HepG2 (cell line): Measurements from ENCODE around the gene KRTAP1-1. TPM values are rescaled to one million over a fixed set of nuclear protein-coding genes. Genes with fewer than 3 reads are reported as not detected.

Source experiments
- EHMT2 ChIP-seq: fragments of 200-600 bp; sonication (generic); IDR thresholded peaks from 2 replicates; pipeline ENCODE4 v1.7.0; 2017; ENCODE audit warnings: antibody characterized with exemption, low read depth, low read length, borderline replicate concordance
- JUND ChIP-seq: sonication (generic); formaldehyde crosslinking; IDR thresholded peaks from 2 replicates; pipeline ENCODE4 v1.8.0; 2022; ENCODE audit warnings: mild to moderate bottlenecking, missing genetic modification reagents
- MAZ ChIP-seq, 2 experiments: sonication (generic) in 1 of 2; formaldehyde crosslinking in 1 of 2; IDR thresholded peaks; 2 replicates each; pipeline versions ENCODE4 v1.5.0 to v1.6.1; 2012 to 2020; ENCODE audit warnings: low read depth in 2 of 2, mild to moderate bottlenecking in 2 of 2, borderline replicate concordance in 1 of 2, improper control_type of control experiment in 1 of 2, low read length in 1 of 2, missing genetic modification reagents in 1 of 2, moderate library complexity in 1 of 2
- RARA ChIP-seq: IDR thresholded peaks from 2 replicates; pipeline ENCODE4 v1.6.1; 2016; ENCODE audit warnings: missing genetic modification reagents, missing compliant biosample characterization
- RELA ChIP-seq: sonication (generic); formaldehyde crosslinking; IDR thresholded peaks from 2 replicates; pipeline ENCODE4 v1.4.0; 2020; ENCODE audit warnings: missing genetic modification reagents
- SNRNP70 ChIP-seq: fragments of 200-400 bp; formaldehyde crosslinking; IDR thresholded peaks from 2 replicates; pipeline ENCODE4 v1.6.1; 2017; ENCODE audit warnings: mild to moderate bottlenecking, low read depth, low read length, moderate library complexity
- SP140L ChIP-seq: sonication (generic); formaldehyde crosslinking; IDR thresholded peaks from 2 replicates; pipeline ENCODE4 v1.4.0; 2020; ENCODE audit warnings: missing genetic modification reagents, borderline replicate concordance
- TAF15 ChIP-seq: fragments of 200-400 bp; formaldehyde crosslinking; IDR thresholded peaks from one replicate; pipeline ENCODE4 v1.6.1; 2018; ENCODE audit warnings: mild to moderate bottlenecking, low read depth, low read length; ENCODE audit not compliant: poor library complexity, severe bottlenecking
- YEATS2 ChIP-seq: sonication (generic); formaldehyde crosslinking; IDR thresholded peaks from 2 replicates; pipeline ENCODE4 v1.4.0; 2020; ENCODE audit warnings: missing genetic modification reagents, borderline replicate concordance
- ZMAT5 ChIP-seq: sonication (generic); formaldehyde crosslinking; IDR thresholded peaks from 2 replicates; pipeline ENCODE4 v1.5.0; 2020; ENCODE audit warnings: mild to moderate bottlenecking, low read depth, missing genetic modification reagents, borderline replicate concordance
- ZNF30 ChIP-seq: sonication (generic); formaldehyde crosslinking; IDR thresholded peaks from 2 replicates; pipeline ENCODE4 v1.5.0; 2020; ENCODE audit warnings: mild to moderate bottlenecking, missing genetic modification reagents
- ZNF430 ChIP-seq: sonication (generic); formaldehyde crosslinking; IDR thresholded peaks from 2 replicates; pipeline ENCODE4 v1.9.0; 2021; ENCODE audit warnings: mild to moderate bottlenecking, missing genetic modification reagents
- ZNF557 ChIP-seq: sonication (generic); formaldehyde crosslinking; IDR thresholded peaks from 2 replicates; pipeline ENCODE4 v1.4.0; 2020; ENCODE audit warnings: missing genetic modification reagents
- ZZZ3 ChIP-seq: sonication (generic); formaldehyde crosslinking; IDR thresholded peaks from 2 replicates; pipeline ENCODE4 v1.4.0; 2020; ENCODE audit warnings: missing genetic modification reagents, mild to moderate bottlenecking, borderline replicate concordance
- polyA plus RNA-seq, 8 experiments: library from polyadenylated mRNA; depleted of rRNA in 3 of 8; stranded (reverse) in 7 of 8; unstranded in 1 of 8; fragments of >200 nt; fragmentation: Illumina TruSeq in 4 of 8; extraction: Trizol in 4 of 8; gene quantifications; 2 replicates each; pipeline versions ENCODE4 v1.2.1 to v1.2.3, GENCODE V29; 2011 to 2016; ENCODE audit warnings: low read depth in 4 of 8, missing spikeins in 1 of 8, mixed read lengths in 1 of 8; ENCODE audit not compliant: insufficient read depth in 1 of 8
- total RNA-seq, 5 experiments: library from RNA; depleted of rRNA; stranded (reverse); fragments of >200 nt; fragmentation: Illumina TruSeq; extraction: Trizol; gene quantifications; 2 replicates each; pipeline ENCODE4 v1.2.3, GENCODE V29; 2016; ENCODE audit warnings: low read depth in 1 of 5
- TF ChIP-seq, protein P1 (sequence below): sonication (generic); formaldehyde crosslinking; IDR thresholded peaks from 2 replicates; pipeline ENCODE4 v1.4.0; 2020; ENCODE audit warnings: mild to moderate bottlenecking, missing genetic modification reagents
- TF ChIP-seq, protein P2 (sequence below): sonication (generic); formaldehyde crosslinking; IDR thresholded peaks from 2 replicates; pipeline ENCODE4 v1.4.0; 2020; ENCODE audit warnings: missing genetic modification reagents
- TF ChIP-seq, protein P3 (sequence below), 2 experiments: sonication (generic) in 1 of 2; formaldehyde crosslinking in 1 of 2; IDR thresholded peaks; 2 replicates each; pipeline versions ENCODE4 v1.5.1 to v1.6.1; 2011 to 2020; ENCODE audit warnings: borderline replicate concordance in 1 of 2, low read depth in 1 of 2, low read length in 1 of 2, mild to moderate bottlenecking in 1 of 2, missing genetic modification reagents in 1 of 2, moderate library complexity in 1 of 2
- TF ChIP-seq, protein P4 (sequence below): fragments of 450-650 bp; IDR thresholded peaks from 2 replicates; pipeline ENCODE4 v1.6.1; 2016
- TF ChIP-seq, protein P5 (sequence below): sonication (generic); formaldehyde crosslinking; conservative IDR thresholded peaks from 2 replicates; pipeline ENCODE4 v1.4.0; 2020; ENCODE audit warnings: missing genetic modification reagents

The KRTAP1-1 gene
- total and polyA plus RNA-seq, 2 of the 13 experiments (the other 11 are each of a cell fraction or from before 2014, with no cell fraction given): not detected

- TF ChIP-seq, protein P1, sequence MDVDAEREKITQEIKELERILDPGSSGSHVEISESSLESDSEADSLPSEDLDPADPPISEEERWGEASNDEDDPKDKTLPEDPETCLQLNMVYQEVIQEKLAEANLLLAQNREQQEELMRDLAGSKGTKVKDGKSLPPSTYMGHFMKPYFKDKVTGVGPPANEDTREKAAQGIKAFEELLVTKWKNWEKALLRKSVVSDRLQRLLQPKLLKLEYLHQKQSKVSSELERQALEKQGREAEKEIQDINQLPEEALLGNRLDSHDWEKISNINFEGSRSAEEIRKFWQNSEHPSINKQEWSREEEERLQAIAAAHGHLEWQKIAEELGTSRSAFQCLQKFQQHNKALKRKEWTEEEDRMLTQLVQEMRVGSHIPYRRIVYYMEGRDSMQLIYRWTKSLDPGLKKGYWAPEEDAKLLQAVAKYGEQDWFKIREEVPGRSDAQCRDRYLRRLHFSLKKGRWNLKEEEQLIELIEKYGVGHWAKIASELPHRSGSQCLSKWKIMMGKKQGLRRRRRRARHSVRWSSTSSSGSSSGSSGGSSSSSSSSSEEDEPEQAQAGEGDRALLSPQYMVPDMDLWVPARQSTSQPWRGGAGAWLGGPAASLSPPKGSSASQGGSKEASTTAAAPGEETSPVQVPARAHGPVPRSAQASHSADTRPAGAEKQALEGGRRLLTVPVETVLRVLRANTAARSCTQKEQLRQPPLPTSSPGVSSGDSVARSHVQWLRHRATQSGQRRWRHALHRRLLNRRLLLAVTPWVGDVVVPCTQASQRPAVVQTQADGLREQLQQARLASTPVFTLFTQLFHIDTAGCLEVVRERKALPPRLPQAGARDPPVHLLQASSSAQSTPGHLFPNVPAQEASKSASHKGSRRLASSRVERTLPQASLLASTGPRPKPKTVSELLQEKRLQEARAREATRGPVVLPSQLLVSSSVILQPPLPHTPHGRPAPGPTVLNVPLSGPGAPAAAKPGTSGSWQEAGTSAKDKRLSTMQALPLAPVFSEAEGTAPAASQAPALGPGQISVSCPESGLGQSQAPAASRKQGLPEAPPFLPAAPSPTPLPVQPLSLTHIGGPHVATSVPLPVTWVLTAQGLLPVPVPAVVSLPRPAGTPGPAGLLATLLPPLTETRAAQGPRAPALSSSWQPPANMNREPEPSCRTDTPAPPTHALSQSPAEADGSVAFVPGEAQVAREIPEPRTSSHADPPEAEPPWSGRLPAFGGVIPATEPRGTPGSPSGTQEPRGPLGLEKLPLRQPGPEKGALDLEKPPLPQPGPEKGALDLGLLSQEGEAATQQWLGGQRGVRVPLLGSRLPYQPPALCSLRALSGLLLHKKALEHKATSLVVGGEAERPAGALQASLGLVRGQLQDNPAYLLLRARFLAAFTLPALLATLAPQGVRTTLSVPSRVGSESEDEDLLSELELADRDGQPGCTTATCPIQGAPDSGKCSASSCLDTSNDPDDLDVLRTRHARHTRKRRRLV (CRISPR knock-in tag): no peak
- no peak for TF ChIP-seq MAZ (IDR thresholded peaks at IDR 0.05; ENCODE audit: borderline replicate concordance, low read depth, low read length)
- no peak for TF ChIP-seq MAZ (CRISPR knock-in tag; IDR thresholded peaks at IDR 0.05; ENCODE audit: low read depth)
- TF ChIP-seq ZNF557 (CRISPR knock-in tag): no peak
- TF ChIP-seq, protein P2, sequence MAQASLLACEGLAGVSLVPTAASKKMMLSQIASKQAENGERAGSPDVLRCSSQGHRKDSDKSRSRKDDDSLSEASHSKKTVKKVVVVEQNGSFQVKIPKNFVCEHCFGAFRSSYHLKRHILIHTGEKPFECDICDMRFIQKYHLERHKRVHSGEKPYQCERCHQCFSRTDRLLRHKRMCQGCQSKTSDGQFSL (CRISPR knock-in tag): no peak
- no peak for TF ChIP-seq ZNF30 (CRISPR knock-in tag)
- TF ChIP-seq, protein P3, sequence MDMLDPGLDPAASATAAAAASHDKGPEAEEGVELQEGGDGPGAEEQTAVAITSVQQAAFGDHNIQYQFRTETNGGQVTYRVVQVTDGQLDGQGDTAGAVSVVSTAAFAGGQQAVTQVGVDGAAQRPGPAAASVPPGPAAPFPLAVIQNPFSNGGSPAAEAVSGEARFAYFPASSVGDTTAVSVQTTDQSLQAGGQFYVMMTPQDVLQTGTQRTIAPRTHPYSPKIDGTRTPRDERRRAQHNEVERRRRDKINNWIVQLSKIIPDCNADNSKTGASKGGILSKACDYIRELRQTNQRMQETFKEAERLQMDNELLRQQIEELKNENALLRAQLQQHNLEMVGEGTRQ (IDR thresholded peaks at IDR 0.05; ENCODE audit: low read depth, low read length): no peak
- TF ChIP-seq, protein P3 (CRISPR knock-in tag; IDR thresholded peaks at IDR 0.05; ENCODE audit: borderline replicate concordance): no peak
- TF ChIP-seq ZZZ3: no peak
- no peak for TF ChIP-seq TAF15
- no peak for TF ChIP-seq RELA
- TF ChIP-seq, protein P4, sequence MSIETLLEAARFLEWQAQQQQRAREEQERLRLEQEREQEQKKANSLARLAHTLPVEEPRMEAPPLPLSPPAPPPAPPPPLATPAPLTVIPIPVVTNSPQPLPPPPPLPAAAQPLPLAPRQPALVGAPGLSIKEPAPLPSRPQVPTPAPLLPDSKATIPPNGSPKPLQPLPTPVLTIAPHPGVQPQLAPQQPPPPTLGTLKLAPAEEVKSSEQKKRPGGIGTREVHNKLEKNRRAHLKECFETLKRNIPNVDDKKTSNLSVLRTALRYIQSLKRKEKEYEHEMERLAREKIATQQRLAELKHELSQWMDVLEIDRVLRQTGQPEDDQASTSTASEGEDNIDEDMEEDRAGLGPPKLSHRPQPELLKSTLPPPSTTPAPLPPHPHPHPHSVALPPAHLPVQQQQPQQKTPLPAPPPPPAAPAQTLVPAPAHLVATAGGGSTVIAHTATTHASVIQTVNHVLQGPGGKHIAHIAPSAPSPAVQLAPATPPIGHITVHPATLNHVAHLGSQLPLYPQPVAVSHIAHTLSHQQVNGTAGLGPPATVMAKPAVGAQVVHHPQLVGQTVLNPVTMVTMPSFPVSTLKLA: no peak
- TF ChIP-seq ZNF430 (CRISPR knock-in tag): no peak
- TF ChIP-seq, protein P5, sequence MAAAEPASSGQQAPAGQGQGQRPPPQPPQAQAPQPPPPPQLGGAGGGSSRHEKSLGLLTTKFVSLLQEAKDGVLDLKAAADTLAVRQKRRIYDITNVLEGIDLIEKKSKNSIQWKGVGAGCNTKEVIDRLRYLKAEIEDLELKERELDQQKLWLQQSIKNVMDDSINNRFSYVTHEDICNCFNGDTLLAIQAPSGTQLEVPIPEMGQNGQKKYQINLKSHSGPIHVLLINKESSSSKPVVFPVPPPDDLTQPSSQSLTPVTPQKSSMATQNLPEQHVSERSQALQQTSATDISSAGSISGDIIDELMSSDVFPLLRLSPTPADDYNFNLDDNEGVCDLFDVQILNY (CRISPR knock-in tag): no peak
- TF ChIP-seq JUND (CRISPR knock-in tag): no peak
- no peak for TF ChIP-seq SNRNP70
- TF ChIP-seq EHMT2: peak; percentile 63
- peak; percentile 86 for TF ChIP-seq RARA (CRISPR knock-in tag)
- no peak for TF ChIP-seq YEATS2 (CRISPR knock-in tag)
- no peak for TF ChIP-seq SP140L
- TF ChIP-seq ZMAT5 (CRISPR knock-in tag): no peak
Observed at GRCh38 chr17:41009301-41009760, 31.9 kb downstream of the KRTAP1-1 start (continued).
